NCI-H460 (cell line): ENCODE data around the gene CCDC69. TPM values are rescaled to one million over a fixed set of nuclear protein-coding genes. Genes with fewer than 3 reads are reported as not detected.
"Not testable (repeated sequence)": the region's sequence is repeated elsewhere in the genome, so short reads cannot be mapped to it uniquely, and the experiment has no call there.

ENCODE experiments used
- DNase-seq: peaks from one replicate; pipeline ENCODE4 v3.0.0-alpha.2; 2016; ENCODE audit warnings: low read depth; ENCODE audit errors: extremely low read depth
- total RNA-seq: library from RNA; depleted of rRNA; stranded (reverse); fragments of >200 nt; shearing (Covaris generic); gene quantifications from 2 replicates; pipeline ENCODE4 v1.2.3, GENCODE V29; 2014

The CCDC69 gene
- total RNA-seq, 1 experiment from 2014 or later: 1.9 TPM

GRCh38 chr5:151197291-151197600, 26.6 kb downstream of the CCDC69 start:
- DNase-seq: not testable (repeated sequence)

- DNase-seq: no peak
These were observed 27.2 kb downstream of the CCDC69 start for GRCh38 chr5:151196556-151197290.

DNA sequence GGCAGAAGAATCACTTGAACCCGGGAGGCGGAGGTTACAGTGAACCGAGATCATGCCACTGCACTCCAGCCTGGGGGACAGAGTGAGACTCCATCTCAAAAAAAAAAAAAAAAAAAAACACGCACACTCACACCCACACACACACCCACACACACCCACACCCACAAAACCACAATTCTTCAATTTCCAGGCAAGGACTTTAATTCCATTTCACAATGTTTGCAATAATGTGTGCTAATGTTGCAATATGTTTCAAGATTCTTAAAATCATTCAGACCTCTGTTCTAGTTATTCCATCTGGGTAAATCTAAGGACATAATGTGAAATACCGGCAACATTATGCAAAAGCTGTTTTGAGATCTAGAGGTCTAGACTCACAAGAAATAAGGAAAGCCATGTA, 28.3 kb downstream of the CCDC69 start:
- DNase-seq: no peak

GRCh38 chr5:151192626-151193025, 31.3 kb downstream of the CCDC69 start:
- DNase-seq: no peak

DNA sequence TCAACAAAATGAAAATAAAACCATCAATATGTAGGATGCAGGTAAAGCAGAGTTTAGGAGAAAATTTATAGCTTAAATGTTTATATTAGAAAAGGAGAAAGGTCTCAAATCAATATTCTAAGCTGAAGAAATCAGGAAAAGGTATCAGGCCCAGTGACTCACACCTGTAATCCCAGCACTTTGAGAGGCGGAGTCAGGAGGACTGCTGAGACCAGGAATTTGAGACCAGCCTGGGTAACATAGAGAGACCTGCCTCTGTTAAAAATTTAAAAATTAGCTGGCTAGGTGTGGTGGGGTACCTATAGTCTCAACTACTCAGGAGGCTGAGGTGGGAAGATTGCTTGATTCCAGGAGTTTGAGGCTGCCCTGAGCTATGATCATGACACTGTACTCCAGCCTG, 32.2 kb downstream of the CCDC69 start:
- no peak for DNase-seq

DNA sequence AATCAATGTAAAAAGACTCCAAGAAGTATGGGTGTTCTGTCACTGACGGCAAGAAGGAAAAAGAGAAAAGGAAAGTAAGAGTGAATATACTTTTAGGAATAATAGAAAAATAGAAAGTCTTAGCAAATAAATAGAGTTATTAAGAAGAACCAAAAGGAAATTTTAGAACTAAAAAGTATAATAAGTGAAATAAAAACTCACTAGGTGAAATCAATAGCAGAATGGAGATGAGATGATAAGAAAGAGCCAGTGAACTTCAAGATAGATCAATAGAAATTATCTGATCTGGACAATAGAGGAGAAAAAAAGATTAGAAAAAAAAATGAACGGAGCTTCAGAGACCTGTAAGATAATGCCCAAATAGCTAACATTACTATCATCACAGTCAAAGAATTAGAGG, 34.7 kb downstream of the CCDC69 start:
- DNase-seq: no peak

- DNase-seq: no peak
These were observed 37.4 kb downstream of the CCDC69 start for GRCh38 chr5:151186538-151186937.

GRCh38 chr5:151186052-151186451, 37.8 kb downstream of the CCDC69 start:
- DNase-seq: no peak

DNA sequence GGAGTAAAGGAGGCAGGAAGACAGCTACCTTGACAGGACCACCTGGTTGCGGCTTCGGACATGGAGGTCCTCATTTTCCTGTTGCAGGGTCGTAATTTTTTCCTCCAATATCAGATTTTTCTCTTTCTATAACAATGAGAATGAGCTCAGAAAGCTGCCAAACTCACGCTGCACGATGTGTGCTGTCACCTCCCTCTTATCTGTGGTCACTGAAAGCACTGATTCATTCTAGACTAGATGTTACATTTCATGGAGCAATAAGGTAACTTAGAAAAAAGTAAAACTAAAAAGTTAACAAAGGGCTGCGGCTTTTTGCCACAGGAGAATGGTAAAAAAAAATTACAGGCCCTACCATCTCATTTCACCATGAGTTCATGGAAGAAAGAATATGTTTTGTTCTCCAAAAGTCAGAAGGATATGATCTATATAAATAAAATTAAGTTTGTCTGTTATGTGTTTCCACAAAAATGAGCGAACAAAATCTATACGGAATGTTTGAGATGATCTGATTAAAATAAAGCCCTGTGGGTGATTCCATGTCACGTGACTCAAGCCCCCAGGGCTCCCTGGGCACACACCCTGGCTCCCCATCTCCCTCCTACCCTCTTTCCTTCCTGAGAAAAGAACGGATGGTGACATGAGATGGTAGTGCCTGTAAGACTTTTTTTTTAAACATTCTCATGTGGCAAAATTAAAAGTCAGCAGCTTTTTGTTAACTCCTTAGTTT, 39.4 kb downstream of the CCDC69 start:
- DNase-seq: no peak

DNA sequence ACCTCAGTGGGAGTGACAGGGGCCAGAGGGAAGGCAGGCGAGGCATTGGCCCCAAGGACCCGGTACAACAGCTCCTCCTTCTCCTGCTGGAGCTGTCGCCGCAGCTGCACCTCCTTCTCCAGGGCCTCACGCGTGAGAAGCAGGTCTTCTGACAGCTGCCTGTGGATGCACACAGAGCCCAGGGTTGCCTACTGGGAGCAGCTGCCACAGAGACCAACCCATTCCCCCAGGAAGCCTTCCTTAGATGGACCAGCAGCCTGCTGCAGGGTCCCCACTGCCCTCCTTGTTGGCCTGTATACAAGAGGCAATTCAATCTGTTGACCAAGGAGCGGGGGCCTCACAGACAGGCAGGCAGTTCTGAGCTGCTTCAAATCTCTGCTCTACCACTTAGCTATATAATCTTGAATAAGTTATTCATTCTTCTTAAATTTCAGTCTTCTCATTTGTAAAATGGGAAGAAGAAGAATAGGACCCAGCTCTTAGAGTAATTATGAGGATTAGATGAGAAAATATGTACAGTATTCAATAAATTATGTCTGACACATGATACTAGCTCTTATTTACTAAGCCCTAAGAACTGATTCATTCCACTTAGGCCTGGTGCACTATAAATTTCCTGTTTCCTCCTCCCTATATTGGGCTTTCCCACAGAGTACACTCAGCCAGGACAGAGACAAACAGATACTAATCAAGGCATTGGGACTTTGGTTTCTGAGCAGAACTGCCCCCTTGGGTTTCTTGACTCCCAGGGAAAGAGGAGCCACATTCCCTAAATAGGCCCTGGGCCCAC, 40.2 kb downstream of the CCDC69 start:
- no peak for DNase-seq

GRCh38 chr5:151182976-151183375, 40.9 kb downstream of the CCDC69 start:
- DNase-seq: no peak

DNA sequence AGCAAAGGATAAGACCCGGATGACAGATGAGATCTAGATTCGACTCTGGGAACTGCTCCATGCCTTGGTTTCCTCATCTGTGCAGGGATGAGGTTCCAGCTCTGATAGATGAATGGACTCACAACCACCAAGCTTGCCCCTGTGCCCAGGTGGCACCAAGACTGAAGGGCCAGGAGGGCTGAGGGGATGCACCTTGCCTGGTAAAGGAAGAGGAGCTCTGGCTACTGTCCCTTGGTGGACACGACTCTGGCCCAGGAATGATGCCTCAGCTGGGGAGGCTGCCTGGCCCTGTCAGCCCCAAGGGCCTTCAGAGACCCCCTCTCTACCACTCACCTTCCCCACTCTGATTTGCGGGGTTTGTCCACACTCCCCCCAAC, 41.4 kb downstream of the CCDC69 start:
- no peak for DNase-seq

DNA sequence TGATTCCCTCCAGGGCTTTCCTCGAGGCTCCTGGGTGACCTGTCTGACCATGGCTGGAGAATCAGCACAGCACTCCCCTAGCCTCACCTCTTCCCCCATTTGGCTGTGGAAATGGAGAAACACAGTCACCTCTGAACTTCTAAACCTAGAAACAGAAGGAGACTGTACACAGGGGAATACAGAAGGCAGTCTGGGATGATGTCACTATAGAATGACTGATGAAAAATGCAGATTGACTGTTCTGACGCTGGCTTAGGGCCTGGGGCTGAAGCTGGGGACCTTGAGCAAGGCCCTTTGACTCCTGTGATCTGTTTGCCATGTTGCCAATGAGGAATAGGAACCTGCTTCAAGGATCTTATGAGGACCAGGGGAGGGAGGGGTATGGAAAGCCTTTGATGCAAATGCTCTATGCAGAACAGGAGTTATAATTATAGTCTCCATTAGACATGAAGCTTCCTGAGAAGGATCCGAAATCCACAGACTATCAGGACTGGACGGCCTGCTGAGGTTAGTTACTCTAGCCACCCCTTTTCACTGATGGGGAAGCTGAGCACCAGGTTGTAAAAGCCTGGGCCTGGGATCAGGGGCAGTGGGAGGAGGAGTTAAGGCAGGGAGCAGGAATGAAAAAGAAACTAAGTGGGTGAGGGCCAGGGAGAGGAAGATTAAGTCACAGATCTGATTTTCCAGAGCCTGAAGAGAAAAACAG, 41.9 kb downstream of the CCDC69 start:
- DNase-seq: no peak

DNA sequence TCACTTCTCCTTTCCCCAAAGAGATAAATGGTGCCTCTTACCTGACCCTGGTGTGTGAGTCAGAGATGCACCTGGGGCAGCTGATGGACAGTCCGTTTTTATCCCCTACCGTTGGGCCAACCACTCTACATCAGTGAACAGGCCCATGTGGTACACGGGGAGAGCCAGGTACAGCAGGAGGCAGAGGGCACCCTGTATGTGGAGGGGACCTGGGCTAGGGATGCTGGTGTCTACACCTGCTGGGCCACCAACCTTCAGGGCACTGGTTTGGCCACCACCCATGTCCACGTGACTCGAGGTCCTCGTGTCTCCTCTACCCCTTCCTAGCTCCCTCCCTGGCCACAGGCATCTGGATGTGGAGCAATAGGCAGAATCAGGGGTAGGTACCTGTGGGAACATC, 43.6 kb downstream of the CCDC69 start:
- no peak for DNase-seq

DNA sequence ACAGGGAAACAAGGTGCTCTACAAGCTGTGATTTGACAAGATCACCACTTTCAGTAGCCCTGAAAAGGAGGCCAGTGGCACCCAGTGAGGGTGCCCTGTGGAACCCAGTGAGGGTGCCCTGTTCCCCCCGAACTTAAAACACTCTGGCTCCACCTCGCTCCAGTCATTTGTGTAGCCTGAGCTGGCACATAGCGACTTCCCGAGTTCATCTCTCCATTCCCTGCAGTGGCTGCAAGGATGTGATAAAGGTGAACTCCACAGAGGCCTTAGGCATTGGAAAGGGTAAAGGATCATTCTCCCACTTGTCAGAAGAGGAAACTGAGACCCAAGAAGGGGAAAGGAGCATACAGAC, 44.4 kb downstream of the CCDC69 start:
- DNase-seq: no peak

GRCh38 chr5:151178777-151179488, 45.0 kb downstream of the CCDC69 start:
- DNase-seq: no peak

DNA sequence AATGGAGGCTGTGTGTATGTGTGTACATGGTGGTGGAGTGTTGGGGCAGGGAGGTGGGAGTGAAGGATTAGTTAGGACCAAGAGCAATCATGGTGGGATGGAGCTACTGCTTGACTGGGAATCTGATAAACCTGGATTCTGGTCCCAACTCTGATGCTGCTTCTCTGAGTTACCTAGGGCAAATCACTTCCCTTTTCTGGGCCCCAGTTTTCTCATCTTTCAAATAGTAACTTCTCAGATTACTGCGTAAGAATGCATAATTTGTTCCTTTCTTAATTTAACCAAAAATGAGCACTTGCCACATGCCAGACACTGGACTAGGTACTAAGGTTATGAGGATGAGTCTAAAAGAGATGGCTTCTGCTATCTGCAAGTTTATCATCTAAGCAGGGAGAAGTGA, 45.5 kb downstream of the CCDC69 start:
- DNase-seq: no peak

GRCh38 chr5:151176268-151176667, 47.6 kb downstream of the CCDC69 start:
- not testable (repeated sequence) for DNase-seq

DNA sequence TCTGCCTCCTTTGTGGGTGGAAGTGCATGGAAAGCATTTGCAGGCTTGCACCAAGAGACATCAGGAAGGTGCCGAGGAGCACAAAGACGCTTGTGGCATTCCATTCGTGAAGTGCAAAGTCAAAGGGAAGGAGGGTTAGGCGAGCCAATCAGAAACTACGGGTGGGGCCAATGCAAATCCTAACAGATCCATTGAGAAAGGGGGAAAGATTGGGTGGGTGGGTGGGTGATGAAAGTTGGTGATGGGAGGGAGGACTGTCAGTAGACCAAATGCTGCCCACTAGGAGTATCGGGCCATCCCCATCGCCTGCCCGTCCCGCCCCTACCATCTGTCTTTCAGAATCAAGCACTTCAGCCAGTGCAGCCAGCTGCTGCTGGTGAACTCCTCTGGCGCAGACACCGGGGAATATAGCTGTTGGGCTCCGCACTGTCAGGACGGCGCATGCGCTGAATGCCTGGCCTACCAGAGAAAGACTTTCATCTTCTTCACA, 49.2 kb downstream of the CCDC69 start:
- no peak for DNase-seq
